Endothelial cell of umbilical vein (primary cell): ENCODE measurements around the gene CCNI. TPM values are rescaled to one million over a fixed set of nuclear protein-coding genes. Genes with fewer than 3 reads are reported as not detected.

Experiments
- BruUV-seq: library from RNA; stranded (reverse); fragments of 400-500 nt; replicated peaks from 2 replicates; lab custom pipeline; 2021; lab: Mats Ljungman, UMichigan
- CTCF ChIA-PET: fragments of 300-600, 350-600 bp; sonication (Branson Sonifier 250); formaldehyde crosslinking; loops from one replicate; lab custom pipeline; 2021; ENCODE audit warnings: antibody characterized with exemption, inconsistent platforms; lab: Charles Lee
- POLR2A ChIA-PET: fragments of 300-600, 350-600 bp; sonication (Branson Sonifier 250); formaldehyde crosslinking; loops from one replicate; lab custom pipeline; 2021; ENCODE audit warnings: antibody characterized with exemption, inconsistent platforms; lab: Charles Lee
- DNase-seq: peaks from one replicate; pipeline ENCODE4 v3.0.0-alpha.2; 2011; ENCODE audit warnings: low read depth, low spot score
- FAIRE-seq: peaks from 2 replicates; lab custom pipeline; 2011; peaks lifted over from hg19 to GRCh38; lab: Jason Lieb, UNC
- H2AFZ ChIP-seq: 2 replicates; pipeline ENCODE4 v1.6.0; 2012; ENCODE audit warnings: low read depth, low read length, control low read depth, inconsistent platforms
- H3K27ac ChIP-seq: 2 replicates; pipeline ENCODE4 v1.5.1; 2011; ENCODE audit warnings: low read depth, mild to moderate bottlenecking, control low read depth, low read length, moderate library complexity; ENCODE audit not compliant: insufficient read depth
- H3K27me3 ChIP-seq, 2 experiments: 2 replicates each; pipeline versions ENCODE4 v1.6.0 to v1.6.1; 2011; ENCODE audit warnings: low read length in 2 of 2, mixed read lengths in 1 of 2; ENCODE audit not compliant: control insufficient read depth in 2 of 2, insufficient read depth in 2 of 2
- H3K36me3 ChIP-seq, 2 experiments: 2 replicates in 1 of 2; 3 replicates in 1 of 2; pipeline ENCODE4 v1.5.1; 2011; ENCODE audit warnings: low read length in 2 of 2, mild to moderate bottlenecking in 1 of 2, moderate library complexity in 1 of 2; ENCODE audit not compliant: control insufficient read depth in 2 of 2, insufficient read depth in 2 of 2; ENCODE audit errors: extremely low read depth in 1 of 2
- H3K4me1 ChIP-seq: 3 replicates; pipeline ENCODE4 v1.5.1; 2011; ENCODE audit warnings: mild to moderate bottlenecking, low read length; ENCODE audit not compliant: control insufficient read depth, insufficient read depth; ENCODE audit errors: extremely low read depth
- H3K4me2 ChIP-seq: 2 replicates; pipeline ENCODE4 v1.6.1; 2011; ENCODE audit warnings: low read length, control low read depth, mixed read lengths; ENCODE audit not compliant: insufficient read depth
- H3K4me3 ChIP-seq, 3 experiments: fragments of 200-600 bp in 1 of 3; sonication (generic), shearing (Covaris generic) in 1 of 3; replicated peaks in 1 of 3; 2 replicates each; pipeline ENCODE4 v1.5.1; 2011 to 2016; ENCODE audit warnings: control low read depth in 3 of 3, low read length in 3 of 3, mild to moderate bottlenecking in 2 of 3, inconsistent platforms in 1 of 3, low read depth in 1 of 3, moderate library complexity in 1 of 3; ENCODE audit not compliant: insufficient read depth in 1 of 3
- H3K79me2 ChIP-seq: 2 replicates; pipeline ENCODE4 v1.6.0; 2012; ENCODE audit warnings: low read length, inconsistent platforms; ENCODE audit not compliant: control insufficient read depth, insufficient read depth
- H3K9ac ChIP-seq: replicated peaks from 2 replicates; pipeline ENCODE3; 2011; ENCODE audit warnings: low read length, control low read depth; ENCODE audit not compliant: insufficient read depth; ENCODE audit errors: extremely low read depth
- H3K9me1 ChIP-seq: replicated peaks from 3 replicates; pipeline ENCODE4 v1.6.0; 2011; ENCODE audit warnings: mild to moderate bottlenecking, low read length; ENCODE audit not compliant: control insufficient read depth, insufficient read depth; ENCODE audit errors: extremely low read depth
- H3K9me3 ChIP-seq: replicated peaks from 2 replicates; pipeline ENCODE4 v1.5.1; 2012; ENCODE audit warnings: low read length, inconsistent platforms; ENCODE audit not compliant: control insufficient read depth, insufficient read depth
- H4K20me1 ChIP-seq: replicated peaks from 2 replicates; pipeline ENCODE3; 2011; ENCODE audit warnings: mild to moderate bottlenecking, low read length; ENCODE audit not compliant: control insufficient read depth, insufficient read depth; ENCODE audit errors: extremely low read depth
- CTCF ChIP-seq, 2 donors: IDR thresholded peaks; 1 replicate in 1 of 2; 2 replicates in 1 of 2; pipeline ENCODE4 v1.5.1; 2011; ENCODE audit warnings: low read length in 2 of 2, mild to moderate bottlenecking in 2 of 2, moderate library complexity in 2 of 2, control low read depth in 1 of 2, inconsistent platforms in 1 of 2, low read depth in 1 of 2; ENCODE audit not compliant: insufficient read depth in 1 of 2; ENCODE audit errors: extremely low read depth in 1 of 2
- EZH2 ChIP-seq: IDR thresholded peaks from 2 replicates; pipeline ENCODE4 v1.6.1; 2012; ENCODE audit warnings: borderline replicate concordance, low read depth, mild to moderate bottlenecking, moderate library complexity, low read length, inconsistent platforms; ENCODE audit not compliant: severe bottlenecking
- FOS ChIP-seq: IDR thresholded peaks from 2 replicates; pipeline ENCODE4 v1.6.1; 2011; ENCODE audit warnings: mild to moderate bottlenecking, low read length, moderate library complexity, borderline replicate concordance; ENCODE audit not compliant: insufficient read depth
- GATA2 ChIP-seq: IDR thresholded peaks from 2 replicates; pipeline ENCODE4 v1.7.0; 2011; ENCODE audit warnings: low read depth, mild to moderate bottlenecking, moderate library complexity, mixed read lengths, low read length; ENCODE audit not compliant: insufficient read length, insufficient read depth
- JUN ChIP-seq: IDR thresholded peaks from 2 replicates; pipeline ENCODE4 v1.6.1; 2011; ENCODE audit warnings: borderline replicate concordance, low read depth; ENCODE audit not compliant: insufficient read length, insufficient read depth
- MAX ChIP-seq: IDR thresholded peaks from 2 replicates; pipeline ENCODE4 v1.6.1; 2011; ENCODE audit not compliant: insufficient read depth, insufficient read length
- MYC ChIP-seq: IDR thresholded peaks from one replicate; pipeline ENCODE4 v1.6.1; 2011; ENCODE audit warnings: mild to moderate bottlenecking, low read depth, low read length
- POLR2A ChIP-seq: IDR thresholded peaks from 2 replicates; pipeline ENCODE4 v1.6.1; 2012; ENCODE audit warnings: low read depth, mild to moderate bottlenecking, control low read depth, low read length
- POLR2AphosphoS5 ChIP-seq: IDR thresholded peaks from 2 replicates; pipeline ENCODE4 v1.6.1; 2012; ENCODE audit warnings: low read depth, mild to moderate bottlenecking, control low read depth, low read length, moderate library complexity; ENCODE audit not compliant: insufficient read depth
- dilution Hi-C: fragments of 300-500 bp; cut with MboI; formaldehyde crosslinking; loops from one replicate; pipeline ENCODE4 v1.15.0; 2019; ENCODE audit warnings: low sequenced_read_pairs; ENCODE audit not compliant: extremely low pct_ligation_motif_present
- intact Hi-C: fragments of 100-400 bp; cut with micrococcal nuclease; formaldehyde crosslinking; loops from one replicate; pipeline ENCODE4 v1.10.0; 2022
- polyA plus RNA-seq, 4 experiments: library from polyadenylated mRNA; depleted of rRNA in 3 of 4; stranded (reverse) in 3 of 4; unstranded in 1 of 4; fragments of >200 nt; gene quantifications; 2 replicates each; pipeline versions ENCODE4 v1.2.1 to v1.2.3, GENCODE V29; 2011 to 2012; ENCODE audit warnings: missing spikeins in 1 of 4
- total RNA-seq: library from RNA; stranded (reverse); gene quantifications from 2 replicates; pipeline ENCODE4 v1.2.3, GENCODE V29; 2021

The CCNI gene
- total and polyA plus RNA-seq, 2 donors (not counting 3 experiments of a cell fraction or from before 2014, with no cell fraction given) = 88.6 to 212 TPM

- DNase-seq = peak; percentile 46
- Histone ChIP-seq H4K20me1 (no peaks in the 10 kb centered on the region), H3K79me2 (no peaks in the 10 kb centered on the region), H3K4me2 (peak overlapping the region; percentile 59), H3K27me3 (no peaks in the 10 kb centered on the region), H3K27ac (peak overlapping the region; percentile 61), H2AFZ (peak overlapping the region; percentile 61), H3K4me3 (no peak overlapping the region), H3K4me1 (peaks cover 18% of the 10 kb centered on the region), H3K9me1 (no peaks in the 10 kb centered on the region), H3K36me3 (no peaks in the 10 kb centered on the region), H3K9ac (peak overlapping the region; percentile 11), H3K9me3 (no peaks in the 10 kb centered on the region)
- intact Hi-C loops (loop anchor here (1.0 kb wide), 1 partner anchor 17 kb away; no protein-coding TSS in a partner anchor), dilution Hi-C loops (no loop called here)
- TSS peak; percentile 62 for BruUV-seq
- CTCF ChIA-PET = interaction anchor here (0.7 to 5.3 kb wide), 11 partner anchors 10 to 349 kb away, joined by 3 to 111 read pairs (median 5); partner anchors contain the start of genes CCNG2 and CCNI
- peak; percentile 26 for FAIRE-seq
- TF ChIP-seq FOS (no peak), GATA2 (no peak), POLR2AphosphoS5 (no peak), CTCF (IDR thresholded peaks at IDR 0.05; ENCODE audit: extremely low read depth in 1 of 2, insufficient read depth in 1 of 2, low read depth in 1 of 2, low read length in 2 of 2) (no peak), POLR2A (no peak), MAX (no peak), MYC (no peak), JUN (no peak), EZH2 (no peak)
- POLR2A ChIA-PET = interaction anchor here (0.6 kb wide), 1 partner anchor 144 kb away, joined by 3 read pairs; no protein-coding TSS in a partner anchor
Observed at GRCh38 chr4:77092975-77093374, 17.2 kb upstream of the CCNI start.
